HEK293 (cell line): ENCODE results near the gene MRPS5.

Experiments used
- CTCF ChIA-PET: fragments of 350-600 bp; formaldehyde crosslinking; extraction: SDS; loops from one replicate; lab custom pipeline; 2021; ENCODE audit warnings: antibody characterized with exemption; lab: Yijun Ruan, JAX
- POLR2A ChIA-PET: fragments of 300-600 bp; formaldehyde crosslinking; extraction: SDS; loops from one replicate; lab custom pipeline; 2020; ENCODE audit warnings: antibody characterized with exemption, inconsistent platforms; lab: Yijun Ruan, JAX
- H3K27ac ChIP-seq: fragments of 200-500 bp; sonication (Bioruptor generic); 2 replicates; pipeline ENCODE4 v1.5.1; 2014; ENCODE audit warnings: low read depth, low read length, control low read depth, inconsistent platforms; ENCODE audit errors: extremely low read depth
- H3K36me3 ChIP-seq, 2 experiments: fragments of 200-500 bp in 1 of 2; sonication (Bioruptor generic) in 1 of 2; 1 replicate in 1 of 2; 2 replicates in 1 of 2; pipeline ENCODE4 v1.5.1; 2014 to 2017; ENCODE audit warnings: inconsistent platforms in 2 of 2, low read length in 2 of 2; ENCODE audit not compliant: control insufficient read depth in 2 of 2, insufficient read depth in 1 of 2
- H3K4me1 ChIP-seq: fragments of 200-500 bp; sonication (Bioruptor generic); 2 replicates; pipeline ENCODE4 v1.5.1; 2014; ENCODE audit warnings: mild to moderate bottlenecking, low read length, inconsistent platforms; ENCODE audit not compliant: control insufficient read depth, insufficient read depth
- H3K4me3 ChIP-seq: 2 replicates; pipeline ENCODE4 v1.5.1; 2011; ENCODE audit warnings: low read depth, mild to moderate bottlenecking, control low read depth, low read length, moderate library complexity
- H3K9me3 ChIP-seq: fragments of 200-500 bp; sonication (Bioruptor generic); 2 replicates; pipeline ENCODE4 v1.5.1; 2014; ENCODE audit warnings: low read depth, low read length, inconsistent platforms; ENCODE audit not compliant: control insufficient read depth, insufficient read depth
- ZBTB17 ChIP-seq: fragments of 450-650 bp; formaldehyde crosslinking; IDR thresholded peaks from 2 replicates; pipeline ENCODE4 v1.5.1; 2016; ENCODE audit warnings: missing biosample characterization, missing genetic modification characterization
- ZBTB21 ChIP-seq: fragments of 450-650 bp; formaldehyde crosslinking; IDR thresholded peaks from 2 replicates; pipeline ENCODE4 v1.5.1; 2017; ENCODE audit warnings: missing biosample characterization, missing genetic modification characterization
- ZBTB7A ChIP-seq: fragments of 450-650 bp; formaldehyde crosslinking; IDR thresholded peaks from 2 replicates; pipeline ENCODE4 v1.5.1; 2016; ENCODE audit warnings: low read depth, missing biosample characterization, missing genetic modification characterization
- ZIC2 ChIP-seq: fragments of 450-650 bp; formaldehyde crosslinking; IDR thresholded peaks from 2 replicates; pipeline ENCODE4 v1.5.1; 2016; ENCODE audit warnings: missing biosample characterization, missing genetic modification characterization
- ZNF157 ChIP-seq: fragments of 450-650 bp; formaldehyde crosslinking; IDR thresholded peaks from 2 replicates; pipeline ENCODE4 v1.5.1; 2016; ENCODE audit warnings: missing biosample characterization, missing genetic modification characterization
- ZNF16 ChIP-seq: fragments of 450-650 bp; formaldehyde crosslinking; IDR thresholded peaks from 2 replicates; pipeline ENCODE4 v1.5.1; 2016; ENCODE audit warnings: low read depth, missing biosample characterization, missing genetic modification characterization
- ZNF19 ChIP-seq: fragments of 450-650 bp; formaldehyde crosslinking; IDR thresholded peaks from 2 replicates; pipeline ENCODE4; 2016; ENCODE audit warnings: missing biosample characterization, missing genetic modification characterization, low read depth
- ZNF24 ChIP-seq: fragments of 450-650 bp; formaldehyde crosslinking; IDR thresholded peaks from 2 replicates; pipeline ENCODE4 v1.5.1; 2016; ENCODE audit warnings: missing biosample characterization, missing genetic modification characterization
- ZNF280C ChIP-seq: fragments of 450-650 bp; formaldehyde crosslinking; IDR thresholded peaks from 2 replicates; pipeline ENCODE4 v1.5.1; 2016; ENCODE audit warnings: missing biosample characterization, missing genetic modification characterization
- ZNF335 ChIP-seq: fragments of 450-650 bp; formaldehyde crosslinking; conservative IDR thresholded peaks from 2 replicates; pipeline ENCODE4 v1.5.1; 2016; ENCODE audit warnings: missing biosample characterization, missing genetic modification characterization
- ZNF366 ChIP-seq: fragments of 450-650 bp; formaldehyde crosslinking; conservative IDR thresholded peaks from 2 replicates; pipeline ENCODE4 v1.5.1; 2016; ENCODE audit warnings: missing biosample characterization, missing genetic modification characterization
- ZNF510 ChIP-seq: fragments of 450-650 bp; formaldehyde crosslinking; IDR thresholded peaks from 2 replicates; pipeline ENCODE4 v1.5.1; 2018; ENCODE audit warnings: mild to moderate bottlenecking, missing genetic modification characterization, missing biosample characterization; ENCODE audit not compliant: insufficient replicate concordance
- ZNF585B ChIP-seq: fragments of 450-650 bp; formaldehyde crosslinking; IDR thresholded peaks from 2 replicates; pipeline ENCODE4 v1.5.1; 2016; ENCODE audit warnings: missing biosample characterization, missing genetic modification characterization
- ZNF645 ChIP-seq: fragments of 450-650 bp; formaldehyde crosslinking; IDR thresholded peaks from 2 replicates; pipeline ENCODE4; 2016; ENCODE audit warnings: missing biosample characterization, missing genetic modification characterization
- ZNF658 ChIP-seq: fragments of 450-650 bp; formaldehyde crosslinking; IDR thresholded peaks from 2 replicates; pipeline ENCODE4; 2016; ENCODE audit warnings: missing biosample characterization, missing genetic modification characterization
- ZNF692 ChIP-seq: fragments of 450-650 bp; formaldehyde crosslinking; IDR thresholded peaks from 2 replicates; pipeline ENCODE4 v1.5.1; 2016; ENCODE audit warnings: missing biosample characterization, missing genetic modification characterization
- ZXDB ChIP-seq: fragments of 450-650 bp; formaldehyde crosslinking; IDR thresholded peaks from 2 replicates; pipeline ENCODE4 v1.5.1; 2016; ENCODE audit warnings: missing biosample characterization, missing genetic modification characterization
- TF ChIP-seq, protein P1 (sequence below): fragments of 450-650 bp; formaldehyde crosslinking; IDR thresholded peaks from 2 replicates; pipeline ENCODE4 v1.5.1; 2016; ENCODE audit warnings: missing biosample characterization, missing genetic modification characterization
- TF ChIP-seq, protein P2 (sequence below): fragments of 450-650 bp; IDR thresholded peaks from 2 replicates; pipeline ENCODE4 v1.5.1; 2018; ENCODE audit warnings: missing biosample characterization, mild to moderate bottlenecking, missing genetic modification characterization

The MRPS5 gene

GRCh38 chr2:95063086-95063958 lies 58.3 kb downstream of the MRPS5 start:
- POLR2A ChIA-PET, result interaction anchor here (0.7 kb wide), 1 partner anchor 1186 kb away, joined by 3 read pairs; no protein-coding TSS in a partner anchor

GRCh38 chr2:95062242-95063085 lies 59.1 kb downstream of the MRPS5 start:
- ChIA-PET CTCF (interaction anchor here (0.6 to 1.6 kb wide), 7 partner anchors 8 to 1497 kb away, joined by 3 to 9 read pairs (median 4); no protein-coding TSS in a partner anchor), POLR2A (interaction anchor here (0.7 to 0.8 kb wide), 2 partner anchors 9 to 1187 kb away, joined by 3 read pairs; no protein-coding TSS in a partner anchor)
- Histone ChIP-seq H3K4me3 (no peak overlapping the region), H3K27ac (no peak overlapping the region), H3K36me3 (no peaks in the 10 kb centered on the region), H3K4me1 (no peaks in the 10 kb centered on the region), H3K9me3 (no peaks in the 10 kb centered on the region)
- no peak for TF ChIP-seq ZNF585B (tag by site-specific recombination)
- TF ChIP-seq, protein P1, sequence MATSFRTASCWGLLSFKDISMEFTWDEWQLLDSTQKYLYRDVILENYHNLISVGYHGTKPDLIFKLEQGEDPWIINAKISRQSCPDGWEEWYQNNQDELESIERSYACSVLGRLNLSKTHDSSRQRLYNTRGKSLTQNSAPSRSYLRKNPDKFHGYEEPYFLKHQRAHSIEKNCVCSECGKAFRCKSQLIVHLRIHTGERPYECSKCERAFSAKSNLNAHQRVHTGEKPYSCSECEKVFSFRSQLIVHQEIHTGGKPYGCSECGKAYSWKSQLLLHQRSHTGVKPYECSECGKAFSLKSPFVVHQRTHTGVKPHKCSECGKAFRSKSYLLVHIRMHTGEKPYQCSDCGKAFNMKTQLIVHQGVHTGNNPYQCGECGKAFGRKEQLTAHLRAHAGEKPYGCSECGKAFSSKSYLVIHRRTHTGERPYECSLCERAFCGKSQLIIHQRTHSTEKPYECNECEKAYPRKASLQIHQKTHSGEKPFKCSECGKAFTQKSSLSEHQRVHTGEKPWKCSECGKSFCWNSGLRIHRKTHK, result no peak
- no peak for TF ChIP-seq ZNF510 (tag by site-specific recombination)
- TF ChIP-seq ZNF658 (tag by site-specific recombination), result no peak
- no peak for TF ChIP-seq ZNF335 (tag by site-specific recombination)
- no peak for TF ChIP-seq ZBTB17 (tag by site-specific recombination)
- TF ChIP-seq ZNF24 (tag by site-specific recombination), result no peak
- no peak for TF ChIP-seq ZXDB (tag by site-specific recombination)
- no peak for TF ChIP-seq ZNF366 (tag by site-specific recombination)
- no peak for TF ChIP-seq ZNF645

More at GRCh38 chr2:95063086-95063958, 58.3 kb downstream of the MRPS5 start:
- no peak overlapping the region for H3K27ac ChIP-seq
- H3K9me3 ChIP-seq, result no peaks in the 10 kb centered on the region
- H3K4me3 ChIP-seq, result no peak overlapping the region
- H3K36me3 ChIP-seq, result no peaks in the 10 kb centered on the region
- CTCF ChIA-PET, result interaction anchor here (0.6 to 1.6 kb wide), 9 partner anchors 13 to 1496 kb away, joined by 3 to 9 read pairs (median 5); no protein-coding TSS in a partner anchor
- no peaks in the 10 kb centered on the region for H3K4me1 ChIP-seq
- TF ChIP-seq ZIC2 (tag by site-specific recombination) (peak; percentile 43; the same call in 1 of the 2 replicates), ZNF19 (no peak)

DNA sequence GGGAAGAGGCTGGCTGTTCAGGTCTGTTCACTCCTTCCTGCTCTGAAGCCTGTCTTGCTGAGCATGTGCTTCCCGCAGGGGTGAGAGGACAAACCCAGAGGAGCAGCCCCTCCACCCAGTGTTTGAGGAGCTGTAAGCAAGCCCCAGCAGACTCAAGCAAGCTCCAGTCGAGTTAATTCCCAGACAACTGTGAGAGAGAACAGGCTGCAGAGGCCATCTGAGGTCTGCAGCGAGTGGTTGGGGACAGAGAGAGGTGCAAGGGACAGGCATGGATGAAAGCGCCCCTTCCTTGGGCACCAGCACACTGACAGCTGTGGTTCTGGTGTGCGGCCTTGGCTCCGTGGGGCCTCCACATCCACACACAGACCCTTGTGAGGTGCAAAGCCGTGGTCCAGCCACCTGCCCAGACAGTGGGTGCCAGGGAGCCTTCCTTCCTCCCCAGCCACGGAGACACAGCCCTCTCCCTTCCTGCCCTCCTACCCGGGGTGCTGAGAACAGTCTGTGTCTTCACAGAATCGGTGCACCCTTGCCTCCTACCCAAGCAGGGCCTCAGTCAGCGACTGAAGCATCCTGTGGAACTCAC lies 59.9 kb downstream of the MRPS5 start:
- CTCF ChIA-PET, result interaction anchor here (0.8 kb wide), 1 partner anchor 39 kb away, joined by 3 read pairs; no protein-coding TSS in a partner anchor
- Histone ChIP-seq H3K4me3 (no peak overlapping the region), H3K9me3 (no peaks in the 10 kb centered on the region), H3K36me3 (no peaks in the 10 kb centered on the region), H3K27ac (no peak overlapping the region), H3K4me1 (no peaks in the 10 kb centered on the region)
- POLR2A ChIA-PET, result no interaction called here
- TF ChIP-seq, protein P2, sequence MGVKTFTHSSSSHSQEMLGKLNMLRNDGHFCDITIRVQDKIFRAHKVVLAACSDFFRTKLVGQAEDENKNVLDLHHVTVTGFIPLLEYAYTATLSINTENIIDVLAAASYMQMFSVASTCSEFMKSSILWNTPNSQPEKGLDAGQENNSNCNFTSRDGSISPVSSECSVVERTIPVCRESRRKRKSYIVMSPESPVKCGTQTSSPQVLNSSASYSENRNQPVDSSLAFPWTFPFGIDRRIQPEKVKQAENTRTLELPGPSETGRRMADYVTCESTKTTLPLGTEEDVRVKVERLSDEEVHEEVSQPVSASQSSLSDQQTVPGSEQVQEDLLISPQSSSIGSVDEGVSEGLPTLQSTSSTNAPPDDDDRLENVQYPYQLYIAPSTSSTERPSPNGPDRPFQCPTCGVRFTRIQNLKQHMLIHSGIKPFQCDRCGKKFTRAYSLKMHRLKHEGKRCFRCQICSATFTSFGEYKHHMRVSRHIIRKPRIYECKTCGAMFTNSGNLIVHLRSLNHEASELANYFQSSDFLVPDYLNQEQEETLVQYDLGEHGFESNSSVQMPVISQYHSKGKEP (tag by site-specific recombination), result no peak
- no peak for TF ChIP-seq ZBTB7A (tag by site-specific recombination)
- TF ChIP-seq ZNF366 (tag by site-specific recombination), result no peak
- TF ChIP-seq ZNF16, result no peak
- TF ChIP-seq ZBTB21, result no peak
- no peak for TF ChIP-seq ZNF280C (tag by site-specific recombination)
- no peak for TF ChIP-seq ZNF157 (tag by site-specific recombination)
- no peak for TF ChIP-seq ZNF692
